Natural killer cell (primary cell): ENCODE measurements around the gene ASAP2. TPM values are rescaled to one million over a fixed set of nuclear protein-coding genes. Genes with fewer than 3 reads are reported as not detected.

Experiments used
- ATAC-seq, 3 donors: fragments of 150-1000 bp in 2 of 3; fragments of 200-7000 bp in 1 of 3; cut with Tn5 transposase; 1 replicate in 1 of 3; 2 replicates in 2 of 3; pipeline ENCODE4 v1.10.0; 2021; ENCODE audit warnings: mild to moderate bottlenecking in 2 of 3, moderate library complexity in 2 of 3
- DNase-seq, 2 donors: peaks; one replicate each; pipeline versions ENCODE4 v3.0.0 to v3.0.0-alpha.2; 2013 to 2021; ENCODE audit warnings: mixed read lengths in 1 of 2
- H3K27ac ChIP-seq: one replicate; pipeline ENCODE4 v1.5.1; 2013; ENCODE audit warnings: mild to moderate bottlenecking, low read length
- H3K27me3 ChIP-seq: one replicate; pipeline ENCODE4 v1.6.1; 2013; ENCODE audit warnings: low read length; ENCODE audit not compliant: control insufficient read depth, insufficient read depth
- H3K36me3 ChIP-seq: one replicate; pipeline ENCODE4 v1.6.1; 2013; ENCODE audit warnings: low read length; ENCODE audit not compliant: control insufficient read depth, insufficient read depth
- H3K4me1 ChIP-seq: one replicate; pipeline ENCODE4 v1.6.1; 2013; ENCODE audit warnings: low read length; ENCODE audit not compliant: control insufficient read depth, insufficient read depth
- H3K4me3 ChIP-seq: one replicate; pipeline ENCODE4 v1.5.1; 2013; ENCODE audit warnings: low read length
- H3K9me3 ChIP-seq: one replicate; pipeline ENCODE4 v1.6.1; 2013; ENCODE audit warnings: low read length; ENCODE audit not compliant: control insufficient read depth, insufficient read depth
- H3K27ac Mint-ChIP-seq, 2 donors: one replicate each; pipeline ENCODE4 v1.8.0; 2022; ENCODE audit warnings: mild to moderate bottlenecking in 2 of 2, mixed read lengths in 2 of 2, moderate library complexity in 1 of 2
- H3K27me3 Mint-ChIP-seq, 2 donors: one replicate each; pipeline ENCODE4 v1.8.0; 2022; ENCODE audit warnings: low read depth in 2 of 2, mixed read lengths in 2 of 2
- H3K36me3 Mint-ChIP-seq: one replicate; pipeline ENCODE4 v1.8.0; 2022; ENCODE audit warnings: mixed read lengths
- H3K4me1 Mint-ChIP-seq, 2 donors: one replicate each; pipeline ENCODE4 v1.8.0; 2022; ENCODE audit warnings: mixed read lengths in 2 of 2
- H3K4me3 Mint-ChIP-seq: one replicate; pipeline ENCODE4 v1.8.0; 2022; ENCODE audit warnings: mild to moderate bottlenecking, moderate library complexity, mixed read lengths
- H3K9me3 Mint-ChIP-seq, 2 donors: one replicate each; pipeline ENCODE4 v1.8.0; 2022; ENCODE audit warnings: mixed read lengths in 2 of 2
- CTCF ChIP-seq: fragments of 200-600 bp; IDR thresholded peaks from one replicate; pipeline ENCODE4 v1.8.0; 2022; ENCODE audit warnings: antibody characterized with exemption
- WGBS: methylation state at CpG from one replicate; pipeline ENCODE4 v1.1.7; 2013; ENCODE audit warnings: missing lambda C conversion rate; ENCODE audit not compliant: insufficient coverage; 5-methylcytosine and 5-hydroxymethylcytosine counted together
- intact Hi-C: fragments of 100-400 bp; cut with micrococcal nuclease; formaldehyde crosslinking; loops from one replicate; pipeline ENCODE4 v1.14.2; 2022
- total RNA-seq, 4 donors: library from RNA; stranded (reverse); fragments of 120-200 nt in 1 of 4; gene quantifications; one replicate each; pipeline versions ENCODE4 v1.2.3 to v1.2.4, GENCODE V29; 2013 to 2022

ASAP2 gene
- total RNA-seq, 3 donors from 2014 or later (not counting 1 experiment from before 2014, with no cell fraction given) = 0.20 to 1.8 (median 0.60) TPM

- Histone ChIP-seq H3K4me1 (no peaks in the 10 kb centered on the region), H3K4me3 (no peak overlapping the region), H3K27ac (no peak overlapping the region), H3K27me3 (no peaks in the 10 kb centered on the region), H3K9me3 (no peaks in the 10 kb centered on the region), H3K36me3 (no peaks in the 10 kb centered on the region)
- no peak overlapping the region for H3K4me3 Mint-ChIP-seq
- H3K36me3 Mint-ChIP-seq = no peaks in the 10 kb centered on the region
- intact Hi-C loops = no loop called here
- DNase-seq (no peak), ATAC-seq (no peak)
- 89% methylated on average over 7 of the region's 8 CpGs for WGBS
- no peak for TF ChIP-seq CTCF
- no peaks in the 10 kb centered on the region for H3K4me1 Mint-ChIP-seq
- no peaks in the 10 kb centered on the region for H3K27me3 Mint-ChIP-seq
- H3K9me3 Mint-ChIP-seq = no peaks in the 10 kb centered on the region
- H3K27ac Mint-ChIP-seq = no peak overlapping the region
Measured at GRCh38 chr2:9243357-9243756, 36.7 kb downstream of the ASAP2 start.

- Mint-ChIP-seq H3K4me3 (no peak overlapping the region), H3K36me3 (no peaks in the 10 kb centered on the region), H3K27me3 (peaks cover 4 to 12% of the 10 kb centered on the region in 2 donors), H3K27ac (no peak overlapping the region), H3K9me3 (no peaks in the 10 kb centered on the region), H3K4me1 (peaks cover 0 to 6% of the 10 kb centered on the region in 2 donors)
- Histone ChIP-seq H3K27ac (no peak overlapping the region), H3K9me3 (no peaks in the 10 kb centered on the region), H3K4me1 (no peaks in the 10 kb centered on the region), H3K36me3 (no peaks in the 10 kb centered on the region), H3K4me3 (no peak overlapping the region), H3K27me3 (no peaks in the 10 kb centered on the region)
- 86% methylated on average over 5 of the region's 7 CpGs for WGBS
- no peak for DNase-seq
- intact Hi-C loops = no loop called here
- no peak for ATAC-seq
- TF ChIP-seq CTCF = no peak
Measured at GRCh38 chr2:9244985-9245544, 38.5 kb downstream of the ASAP2 start.

GRCh38 chr2:9247177-9247576 lies 40.6 kb downstream of the ASAP2 start:
- H3K4me3 Mint-ChIP-seq = no peak overlapping the region
- ATAC-seq (no peak), DNase-seq (no peak)
- 94% methylated on average over 13 of the region's 13 CpGs for WGBS
- H3K36me3 Mint-ChIP-seq = no peaks in the 10 kb centered on the region
- Histone ChIP-seq H3K9me3 (no peaks in the 10 kb centered on the region), H3K27ac (no peak overlapping the region), H3K27me3 (no peaks in the 10 kb centered on the region), H3K4me1 (no peaks in the 10 kb centered on the region), H3K36me3 (no peaks in the 10 kb centered on the region), H3K4me3 (no peak overlapping the region)
- H3K27ac Mint-ChIP-seq = no peak overlapping the region
- H3K4me1 Mint-ChIP-seq = peaks cover 0 to 6% of the 10 kb centered on the region in 2 donors
- H3K27me3 Mint-ChIP-seq = peaks cover 7 to 12% of the 10 kb centered on the region in 2 donors
- no peak for TF ChIP-seq CTCF
- no peaks in the 10 kb centered on the region for H3K9me3 Mint-ChIP-seq
- intact Hi-C loops = no loop called here

DNA sequence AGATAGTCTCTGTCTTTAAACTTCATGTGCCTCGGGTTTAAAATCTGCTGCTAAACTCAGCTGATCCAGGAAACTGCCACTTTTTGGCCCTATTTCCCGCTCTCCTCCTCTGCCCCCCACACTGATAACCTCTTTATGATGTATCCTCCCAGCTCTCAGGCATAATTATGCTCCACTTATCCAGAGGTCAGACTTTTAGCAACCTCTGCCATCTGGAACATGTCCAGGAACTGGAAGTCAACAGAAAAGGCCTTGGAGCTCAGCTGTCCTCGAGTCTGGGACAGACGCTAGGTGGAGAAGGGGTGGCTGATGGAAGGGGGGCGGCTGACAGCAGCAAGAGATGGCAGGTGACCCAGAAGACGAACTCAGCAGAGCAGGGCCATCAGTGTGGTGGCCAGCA lies 41.2 kb downstream of the ASAP2 start:
- no peaks in the 10 kb centered on the region for H3K36me3 Mint-ChIP-seq
- H3K27me3 ChIP-seq = no peaks in the 10 kb centered on the region
- WGBS = 78% methylated on average over 6 of the region's 6 CpGs
- H3K27ac ChIP-seq = no peak overlapping the region
- no peaks in the 10 kb centered on the region for H3K4me1 ChIP-seq
- peaks cover 0 to 6% of the 10 kb centered on the region in 2 donors for H3K4me1 Mint-ChIP-seq
- no peak overlapping the region for H3K27ac Mint-ChIP-seq
- no peaks in the 10 kb centered on the region for H3K36me3 ChIP-seq
- DNase-seq = no peak
- intact Hi-C loops = no loop called here
- no peaks in the 10 kb centered on the region for H3K9me3 Mint-ChIP-seq
- no peak for TF ChIP-seq CTCF
- H3K9me3 ChIP-seq = no peaks in the 10 kb centered on the region
- H3K4me3 Mint-ChIP-seq = no peak overlapping the region
- no peak overlapping the region for H3K4me3 ChIP-seq
- no peak for ATAC-seq
- peaks cover 7 to 12% of the 10 kb centered on the region in 2 donors for H3K27me3 Mint-ChIP-seq
